HCT116 (cell line): Measurements from ENCODE around the gene PCNT. TPM values are rescaled to one million over a fixed set of nuclear protein-coding genes. Genes with fewer than 3 reads are reported as not detected.

Experiments
- ATAC-seq: fragments of 200-7000 bp; cut with Tn5 transposase; 2 replicates; pipeline ENCODE4 v1.9.1; 2020; ENCODE audit warnings: mild to moderate bottlenecking, moderate library complexity
- BruUV-seq: library from RNA; stranded (reverse); fragments of 400-500 nt; replicated peaks from 2 replicates; lab custom pipeline; 2021; lab: Mats Ljungman, UMichigan
- CTCF ChIA-PET: fragments of 300-600 bp; sonication (Branson Sonifier 250); formaldehyde crosslinking; loops from one replicate; lab custom pipeline; 2021; ENCODE audit warnings: antibody characterized with exemption; lab: Charles Lee
- POLR2A ChIA-PET: fragments of 300-600, 350-600 bp; sonication (Branson Sonifier 250); formaldehyde crosslinking; loops from one replicate; lab custom pipeline; 2021; ENCODE audit warnings: antibody characterized with exemption; lab: Charles Lee
- RAD21 ChIA-PET, 2 experiments: fragments of 300-600 bp; sonication (Branson Sonifier 250); formaldehyde crosslinking; loops; one replicate each; lab custom pipeline; 2023; ENCODE audit warnings: low total read pairs in 2 of 2; ENCODE audit not compliant: uncharacterized antibody in 2 of 2, unreplicated experiment in 2 of 2, low non-redundant PET in 1 of 2; lab: Charles Lee
- DNase-seq: peaks from one replicate; pipeline ENCODE4 v3.0.0-alpha.2; 2010; ENCODE audit warnings: low read depth, low spot score
- H2AFZ ChIP-seq: fragments of 200-600 bp; shearing (Covaris generic), sonication (generic); 2 replicates; pipeline ENCODE4 v1.6.1; 2017; ENCODE audit warnings: low read depth, mixed run types, mixed read lengths, antibody characterized with exemption, low read length; ENCODE audit not compliant: poor library complexity, severe bottlenecking
- H3K27ac ChIP-seq: 2 replicates; pipeline ENCODE4 v1.5.1; 2012; ENCODE audit warnings: low read depth, low read length
- H3K27me3 ChIP-seq: fragments of 200-600 bp; sonication (generic); 2 replicates; pipeline ENCODE4 v1.6.1; 2016; ENCODE audit warnings: mixed run types, low read length, mixed read lengths; ENCODE audit not compliant: insufficient read depth
- H3K36me3 ChIP-seq, 2 experiments: fragments of 200-500 bp in 1 of 2; fragments of 200-600 bp in 1 of 2; sonication (Bioruptor generic) in 1 of 2; sonication (generic) in 1 of 2; 2 replicates each; pipeline versions ENCODE4 v1.5.1 to v1.6.1; 2014 to 2016; ENCODE audit warnings: low read length in 2 of 2, inconsistent platforms in 1 of 2, mixed read lengths in 1 of 2, mixed run types in 1 of 2; ENCODE audit not compliant: insufficient read depth in 2 of 2, control insufficient read depth in 1 of 2
- H3K4me1 ChIP-seq, 2 experiments: fragments of 200-600 bp in 1 of 2; sonication (generic) in 1 of 2; 2 replicates each; pipeline versions ENCODE4 v1.5.1 to v1.6.1; 2012 to 2017; ENCODE audit warnings: low read length in 2 of 2, inconsistent platforms in 1 of 2, mild to moderate bottlenecking in 1 of 2, mixed read lengths in 1 of 2, mixed run types in 1 of 2, moderate library complexity in 1 of 2; ENCODE audit not compliant: insufficient read depth in 2 of 2, control insufficient read depth in 1 of 2
- H3K4me2 ChIP-seq: fragments of 200-600 bp; sonication (generic); 2 replicates; pipeline ENCODE4 v1.6.1; 2017; ENCODE audit warnings: mixed run types, low read length, mixed read lengths
- H3K4me3 ChIP-seq, 2 experiments: fragments of 200-600 bp in 1 of 2; sonication (generic) in 1 of 2; replicated peaks in 1 of 2; 2 replicates each; pipeline ENCODE4 v1.5.1; 2011 to 2016; ENCODE audit warnings: low read length in 2 of 2, control low read depth in 1 of 2, low read depth in 1 of 2, mild to moderate bottlenecking in 1 of 2, mixed read lengths in 1 of 2, mixed run types in 1 of 2
- H3K79me2 ChIP-seq: fragments of 200-600 bp; sonication (generic); 2 replicates; pipeline ENCODE4 v1.6.1; 2017; ENCODE audit warnings: mild to moderate bottlenecking, mixed run types, low read length, moderate library complexity, mixed read lengths; ENCODE audit not compliant: insufficient read depth
- H3K9ac ChIP-seq: fragments of 200-600 bp; sonication (generic); 2 replicates; pipeline ENCODE4 v1.6.1; 2016; ENCODE audit warnings: low read length, mixed read lengths
- H3K9me2 ChIP-seq: fragments of 200-600 bp; sonication (generic), shearing (Covaris generic); 2 replicates; pipeline ENCODE4 v1.6.1; 2017; ENCODE audit warnings: mixed run types, mild to moderate bottlenecking, moderate library complexity; ENCODE audit not compliant: insufficient read depth
- H3K9me3 ChIP-seq, 2 experiments: fragments of 200-500 bp in 1 of 2; fragments of 200-600 bp in 1 of 2; sonication (Bioruptor generic) in 1 of 2; sonication (generic) in 1 of 2; 2 replicates each; pipeline ENCODE4 v1.6.1; 2014 to 2017; ENCODE audit warnings: low read length in 2 of 2, mixed read lengths in 2 of 2, inconsistent platforms in 1 of 2, low read depth in 1 of 2, mild to moderate bottlenecking in 1 of 2, mixed run types in 1 of 2, moderate library complexity in 1 of 2; ENCODE audit not compliant: control insufficient read depth in 1 of 2, insufficient read depth in 1 of 2
- H4K20me1 ChIP-seq: fragments of 200-600 bp; sonication (generic), shearing (Covaris generic); 2 replicates; pipeline ENCODE4 v1.6.1; 2017; ENCODE audit warnings: mixed run types, mild to moderate bottlenecking, moderate library complexity; ENCODE audit not compliant: insufficient read depth
- ATF3 ChIP-seq: IDR thresholded peaks from 2 replicates; pipeline ENCODE4 v1.6.1; 2012
- CBX3 ChIP-seq: IDR thresholded peaks from 2 replicates; pipeline ENCODE4 v1.6.1; 2012; ENCODE audit warnings: low read depth
- CEBPB ChIP-seq: IDR thresholded peaks from 2 replicates; pipeline ENCODE4 v1.6.1; 2012; ENCODE audit warnings: low read depth
- CTCF ChIP-seq, 3 experiments: fragments of 200-600 bp in 1 of 3; sonication (generic) in 1 of 3; IDR thresholded peaks in 2 of 3; conservative IDR thresholded peaks in 1 of 3; 2 replicates each; pipeline ENCODE4 v1.5.1; 2012 to 2017; ENCODE audit warnings: low read depth in 2 of 3, low read length in 2 of 3, antibody characterized with exemption in 1 of 3, borderline replicate concordance in 1 of 3, control low read depth in 1 of 3, mild to moderate bottlenecking in 1 of 3, mixed read lengths in 1 of 3, mixed run types in 1 of 3, moderate library complexity in 1 of 3; ENCODE audit not compliant: insufficient read depth in 1 of 3
- EGR1 ChIP-seq: IDR thresholded peaks from 2 replicates; pipeline ENCODE4 v1.6.1; 2012; ENCODE audit warnings: low read depth
- ELF1 ChIP-seq: IDR thresholded peaks from 2 replicates; pipeline ENCODE4 v1.6.1; 2012; ENCODE audit warnings: low read depth, borderline replicate concordance
- EZH2 ChIP-seq: fragments of 200-600 bp; sonication (generic); IDR thresholded peaks from 2 replicates; pipeline ENCODE4 v1.6.1; 2017; ENCODE audit warnings: antibody characterized with exemption, mixed run types
- EZH2phosphoT487 ChIP-seq: fragments of 200-600 bp; IDR thresholded peaks from 2 replicates; pipeline ENCODE4 v1.6.1; 2018; ENCODE audit warnings: antibody characterized with exemption, borderline replicate concordance
- FOSL1 ChIP-seq: IDR thresholded peaks from 2 replicates; pipeline ENCODE4 v1.6.1; 2012; ENCODE audit warnings: low read depth
- MAX ChIP-seq: IDR thresholded peaks from 2 replicates; pipeline ENCODE4 v1.6.1; 2012
- POLR2A ChIP-seq: IDR thresholded peaks from 2 replicates; pipeline ENCODE4 v1.7.0; 2011; ENCODE audit warnings: borderline replicate concordance; ENCODE audit not compliant: insufficient read depth, insufficient read length; ENCODE audit errors: extremely low read depth
- POLR2AphosphoS5 ChIP-seq: IDR thresholded peaks from 2 replicates; pipeline ENCODE4 v1.6.1; 2011; ENCODE audit warnings: mild to moderate bottlenecking, low read depth, low read length, moderate library complexity
- SP1 ChIP-seq: IDR thresholded peaks from 2 replicates; pipeline ENCODE4 v1.6.1; 2012; ENCODE audit warnings: low read depth
- ZBTB33 ChIP-seq: IDR thresholded peaks from 2 replicates; pipeline ENCODE4 v1.6.1; 2011; ENCODE audit warnings: mild to moderate bottlenecking, low read length, moderate library complexity; ENCODE audit not compliant: insufficient replicate concordance; ENCODE audit errors: extremely low read depth
- ZFX ChIP-seq: fragments of 450-650 bp; IDR thresholded peaks from 2 replicates; pipeline ENCODE4 v1.6.1; 2017
- ZNF274 ChIP-seq: fragments of 200-500 bp; sonication (Bioruptor generic); IDR thresholded peaks from 2 replicates; pipeline ENCODE4 v1.6.1; 2014; ENCODE audit warnings: mild to moderate bottlenecking, low read depth, low read length, inconsistent platforms
- intact Hi-C: fragments of 100-400 bp; cut with micrococcal nuclease; formaldehyde crosslinking; loops from 2 replicates; pipeline ENCODE4 v1.10.0; 2022
- total RNA-seq: library from RNA; stranded (reverse); gene quantifications from one replicate; pipeline ENCODE4 v1.2.1, GENCODE V29; 2021; ENCODE audit not compliant: unreplicated experiment
- TF ChIP-seq, protein P1 (sequence below): IDR thresholded peaks from 2 replicates; pipeline ENCODE4 v1.6.1; 2012; ENCODE audit warnings: low read depth

PCNT gene
- total RNA-seq, 1 experiment from 2014 or later: 43.6 TPM

- ChIA-PET RAD21 (no interaction called here), POLR2A (no interaction called here), CTCF (no interaction called here)
- no TSS peak for BruUV-seq
- DNase-seq: no peak
- peaks cover 17 to 36% of the 10 kb centered on the region in 2 experiments; a peak in 3 of 4 replicates for H3K36me3 ChIP-seq
- H3K9me2 ChIP-seq: no peaks in the 10 kb centered on the region
- H3K4me3 ChIP-seq: no peak overlapping the region
- no peak overlapping the region for H3K9ac ChIP-seq
- ATAC-seq: no peak
- H3K9me3 ChIP-seq: no peaks in the 10 kb centered on the region
- H3K27me3 ChIP-seq: no peaks in the 10 kb centered on the region
- H3K27ac ChIP-seq: no peak overlapping the region
- H3K4me1 ChIP-seq: no peaks in the 10 kb centered on the region
- H3K4me2 ChIP-seq: no peak overlapping the region
- intact Hi-C loops: no loop called here
- no peak overlapping the region for H2AFZ ChIP-seq
- no peak for TF ChIP-seq ELF1
- no peak for TF ChIP-seq EZH2
- TF ChIP-seq POLR2AphosphoS5: no peak
- no peak for TF ChIP-seq CBX3
- no peak for TF ChIP-seq CTCF (IDR thresholded peaks at IDR 0.05 in 2 of 3, conservative IDR thresholded peaks at IDR 0.05 in 1 of 3; ENCODE audit: borderline replicate concordance in 1 of 3, insufficient read depth in 1 of 3, low read depth in 2 of 3, low read length in 2 of 3)
- TF ChIP-seq, protein P1, sequence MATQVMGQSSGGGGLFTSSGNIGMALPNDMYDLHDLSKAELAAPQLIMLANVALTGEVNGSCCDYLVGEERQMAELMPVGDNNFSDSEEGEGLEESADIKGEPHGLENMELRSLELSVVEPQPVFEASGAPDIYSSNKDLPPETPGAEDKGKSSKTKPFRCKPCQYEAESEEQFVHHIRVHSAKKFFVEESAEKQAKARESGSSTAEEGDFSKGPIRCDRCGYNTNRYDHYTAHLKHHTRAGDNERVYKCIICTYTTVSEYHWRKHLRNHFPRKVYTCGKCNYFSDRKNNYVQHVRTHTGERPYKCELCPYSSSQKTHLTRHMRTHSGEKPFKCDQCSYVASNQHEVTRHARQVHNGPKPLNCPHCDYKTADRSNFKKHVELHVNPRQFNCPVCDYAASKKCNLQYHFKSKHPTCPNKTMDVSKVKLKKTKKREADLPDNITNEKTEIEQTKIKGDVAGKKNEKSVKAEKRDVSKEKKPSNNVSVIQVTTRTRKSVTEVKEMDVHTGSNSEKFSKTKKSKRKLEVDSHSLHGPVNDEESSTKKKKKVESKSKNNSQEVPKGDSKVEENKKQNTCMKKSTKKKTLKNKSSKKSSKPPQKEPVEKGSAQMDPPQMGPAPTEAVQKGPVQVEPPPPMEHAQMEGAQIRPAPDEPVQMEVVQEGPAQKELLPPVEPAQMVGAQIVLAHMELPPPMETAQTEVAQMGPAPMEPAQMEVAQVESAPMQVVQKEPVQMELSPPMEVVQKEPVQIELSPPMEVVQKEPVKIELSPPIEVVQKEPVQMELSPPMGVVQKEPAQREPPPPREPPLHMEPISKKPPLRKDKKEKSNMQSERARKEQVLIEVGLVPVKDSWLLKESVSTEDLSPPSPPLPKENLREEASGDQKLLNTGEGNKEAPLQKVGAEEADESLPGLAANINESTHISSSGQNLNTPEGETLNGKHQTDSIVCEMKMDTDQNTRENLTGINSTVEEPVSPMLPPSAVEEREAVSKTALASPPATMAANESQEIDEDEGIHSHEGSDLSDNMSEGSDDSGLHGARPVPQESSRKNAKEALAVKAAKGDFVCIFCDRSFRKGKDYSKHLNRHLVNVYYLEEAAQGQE: no peak
- TF ChIP-seq ZBTB33: no peak
- TF ChIP-seq EZH2phosphoT487: no peak
- no peak for TF ChIP-seq ZNF274
- no peak for TF ChIP-seq EGR1
- TF ChIP-seq ZFX: no peak
- TF ChIP-seq CEBPB: no peak
- no peak for TF ChIP-seq MAX
- TF ChIP-seq ATF3: no peak
- no peak for TF ChIP-seq POLR2A
- TF ChIP-seq FOSL1: no peak
- TF ChIP-seq SP1: no peak
- H4K20me1 ChIP-seq: no peaks in the 10 kb centered on the region
- peaks cover 8% of the 10 kb centered on the region for H3K79me2 ChIP-seq
Observed at GRCh38 chr21:46349134-46349760, 25.3 kb downstream of the PCNT start.
